ENCODE results near the gene UBN1.

The UBN1 gene

GRCh38 chr16:4825196-4825595 lies 22.1 kb upstream of the UBN1 start:
- DNase-seq (ENCODE audit: low read depth in 3 of 3), result no peak

GRCh38 chr16:4826526-4826925 lies 20.8 kb upstream of the UBN1 start:
- no peak for DNase-seq (ENCODE audit: low read depth in 3 of 3)

DNA sequence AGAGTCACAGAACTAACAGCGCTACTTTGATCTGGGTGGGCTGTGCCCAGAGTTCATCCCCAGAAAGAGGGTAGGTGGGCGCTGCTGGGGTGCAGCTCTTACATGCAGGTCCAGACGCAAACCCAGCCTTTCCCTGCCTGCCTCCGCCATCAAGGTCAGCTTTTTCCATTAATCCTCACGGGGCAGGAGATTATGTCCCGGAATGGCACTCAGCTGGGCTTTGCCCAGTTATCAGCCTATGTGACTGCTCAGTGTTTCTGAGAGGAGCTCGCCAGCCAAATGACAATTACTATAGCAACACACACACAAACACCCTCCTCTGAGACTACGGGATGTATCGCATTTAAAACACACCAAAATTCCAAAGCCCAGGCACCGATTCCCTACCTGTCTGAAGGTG lies 20.3 kb upstream of the UBN1 start:
- no peak for DNase-seq (ENCODE audit: low read depth in 3 of 3)

- no peak for DNase-seq (ENCODE audit: low read depth in 3 of 3)
These were observed 18.5 kb upstream of the UBN1 start for GRCh38 chr16:4828567-4829321.

GRCh38 chr16:4830408-4830807 lies 16.9 kb upstream of the UBN1 start:
- no peak for DNase-seq (ENCODE audit: low read depth in 3 of 3)

GRCh38 chr16:4831616-4832015 lies 15.7 kb upstream of the UBN1 start:
- DNase-seq (ENCODE audit: low read depth in 3 of 3), result no peak

GRCh38 chr16:4832698-4833343 lies 14.5 kb upstream of the UBN1 start:
- no peak for DNase-seq (ENCODE audit: low read depth in 3 of 3)

DNA sequence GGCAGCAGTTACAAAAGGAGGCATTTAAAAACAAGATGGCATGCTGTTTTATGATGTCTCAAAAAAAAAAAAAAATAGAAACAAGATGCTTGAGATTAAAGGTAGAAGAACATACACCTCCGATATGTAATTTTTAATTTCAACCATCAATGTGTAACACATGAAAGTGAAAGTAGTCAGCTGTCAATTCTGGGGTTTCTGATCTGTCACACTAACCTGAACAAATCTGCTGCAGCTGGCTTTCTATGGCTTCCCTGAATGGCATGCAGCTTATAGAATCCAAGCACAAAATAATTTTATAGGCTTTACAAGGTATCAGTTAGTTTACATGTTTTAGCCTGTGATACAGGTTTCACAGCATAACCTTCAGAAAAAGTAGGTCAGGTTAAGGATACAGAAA lies 13.7 kb upstream of the UBN1 start:
- no peak for DNase-seq (ENCODE audit: low read depth in 3 of 3)

DNA sequence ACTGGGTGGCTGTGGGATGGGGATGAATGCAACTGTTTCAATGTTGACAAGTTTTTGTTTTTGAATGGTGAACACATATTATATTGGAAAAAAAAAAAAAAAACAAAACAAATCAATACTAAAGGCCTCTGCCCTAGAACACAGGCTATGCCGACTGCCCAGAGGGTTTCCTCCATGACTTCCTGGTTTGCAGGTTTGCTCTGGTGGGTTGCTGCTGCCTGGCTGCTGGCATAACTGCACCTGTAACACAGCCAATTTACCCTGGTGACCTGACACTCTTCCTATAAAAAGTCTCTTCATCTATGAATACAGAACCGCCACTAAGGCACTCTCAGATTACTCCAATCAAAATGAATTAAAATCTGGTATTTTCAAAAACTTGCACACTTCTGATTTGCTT lies 10.6 kb upstream of the UBN1 start:
- no peak for DNase-seq (ENCODE audit: low read depth in 3 of 3)

GRCh38 chr16:4837733-4838501 lies 9.4 kb upstream of the UBN1 start:
- DNase-seq (ENCODE audit: low read depth in 3 of 3), result no peak

DNA sequence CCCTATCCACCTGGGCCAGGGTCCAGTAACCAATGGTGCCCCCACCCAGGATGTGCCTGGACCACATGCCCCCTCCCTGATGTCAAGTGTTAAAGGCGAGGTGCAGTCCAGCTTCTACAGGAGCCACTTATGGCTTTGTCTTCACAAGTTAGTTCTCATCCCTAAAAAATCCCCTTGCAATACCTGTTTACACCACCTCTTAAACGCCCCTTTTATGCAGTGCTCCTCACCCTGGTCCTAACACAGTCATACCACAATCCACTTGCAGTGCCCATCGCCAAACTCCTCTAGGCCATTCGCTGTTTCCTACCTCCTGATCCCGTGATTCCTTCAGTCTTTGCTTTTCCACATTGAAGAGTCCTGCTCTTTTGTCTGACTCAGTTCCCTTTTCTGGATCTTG lies 7.3 kb upstream of the UBN1 start:
- no peak for DNase-seq (ENCODE audit: low read depth in 3 of 3)

DNA sequence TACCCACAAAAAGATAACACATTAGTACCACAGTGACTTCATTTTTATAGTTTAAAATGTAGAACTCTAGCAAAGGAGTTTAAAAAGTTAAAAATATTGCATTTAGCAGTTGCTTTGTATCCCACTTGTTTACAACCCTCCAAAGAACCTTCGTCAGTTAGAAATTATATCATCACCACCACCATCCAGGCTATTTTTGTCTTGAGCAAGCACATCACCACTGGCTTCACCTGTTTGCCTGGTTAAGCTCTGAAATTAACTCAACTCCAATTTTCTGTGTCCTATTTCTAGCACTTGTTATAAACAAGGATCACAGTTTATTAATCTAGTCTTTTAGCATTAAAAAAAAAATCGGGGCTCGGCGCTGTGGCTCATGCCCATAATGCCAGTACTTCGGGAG lies 6.3 kb upstream of the UBN1 start:
- DNase-seq (ENCODE audit: low read depth in 3 of 3), result no peak

- no peak for DNase-seq (ENCODE audit: low read depth in 3 of 3)
These were observed 779 bp upstream of the UBN1 start for GRCh38 chr16:4846503-4846900.

DNA sequence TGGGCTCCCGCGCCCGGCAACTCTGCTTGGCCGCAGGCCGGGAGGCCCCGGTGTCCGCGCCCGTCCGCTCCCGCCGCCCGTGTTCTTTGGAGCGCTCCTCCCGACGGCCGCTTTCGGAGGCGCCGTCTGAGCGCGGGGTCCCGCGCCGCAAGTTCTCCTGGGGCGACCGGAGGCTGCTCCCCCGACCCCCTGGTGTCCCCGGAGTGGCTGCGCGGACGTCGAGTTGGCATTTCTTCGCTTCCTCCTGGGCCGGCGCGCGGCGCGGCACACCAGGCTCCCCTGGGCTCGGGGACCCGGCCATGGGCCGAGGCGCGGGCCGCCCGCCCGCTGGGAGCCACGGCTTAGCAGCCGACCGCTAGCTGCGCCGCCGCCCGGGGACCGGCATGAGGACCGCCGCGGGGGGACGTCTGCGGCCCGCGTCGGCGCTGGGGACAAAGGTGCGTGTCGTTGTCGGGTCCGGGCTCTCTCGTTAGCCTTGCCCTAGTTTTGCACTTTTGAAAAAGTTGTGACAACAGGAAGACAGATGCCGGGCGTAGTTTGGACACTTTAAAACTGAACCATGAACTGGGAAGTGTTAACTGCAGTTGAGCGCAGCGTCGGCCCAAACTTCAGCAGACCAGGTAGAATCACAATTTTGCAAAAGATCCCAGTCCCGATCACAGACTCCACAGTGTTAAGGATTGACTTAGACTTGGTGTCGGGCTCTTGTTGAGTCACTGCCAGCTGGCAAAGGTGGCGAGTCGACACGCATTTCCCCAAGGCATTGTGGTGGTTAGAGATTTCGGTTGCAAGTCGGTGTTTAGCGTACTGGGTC lies 700 bp downstream of the UBN1 start:
- DNase-seq (ENCODE audit: low read depth in 3 of 3), result peak; percentile 1 to 11 (median 4)

DNA sequence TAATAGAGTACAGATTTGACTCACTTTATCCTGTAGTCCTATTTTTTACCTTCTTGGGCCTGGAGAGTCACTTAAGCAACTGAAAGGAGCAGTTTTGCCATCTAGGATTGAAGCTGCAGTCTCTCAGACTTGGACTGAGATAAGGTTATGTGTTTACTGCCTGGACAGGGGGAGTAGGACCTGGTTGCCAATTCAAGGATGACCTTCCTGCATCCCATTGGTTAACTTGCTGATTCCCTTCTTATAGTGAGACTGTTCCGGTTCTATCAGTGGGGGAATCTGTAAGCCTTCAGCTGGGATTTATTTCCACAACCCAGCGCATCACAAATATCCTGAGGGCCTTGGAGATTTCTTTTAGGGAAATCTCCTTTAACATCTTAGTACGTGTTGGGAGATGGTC lies 2.9 kb downstream of the UBN1 start:
- DNase-seq (ENCODE audit: low read depth in 3 of 3), result no peak

DNA sequence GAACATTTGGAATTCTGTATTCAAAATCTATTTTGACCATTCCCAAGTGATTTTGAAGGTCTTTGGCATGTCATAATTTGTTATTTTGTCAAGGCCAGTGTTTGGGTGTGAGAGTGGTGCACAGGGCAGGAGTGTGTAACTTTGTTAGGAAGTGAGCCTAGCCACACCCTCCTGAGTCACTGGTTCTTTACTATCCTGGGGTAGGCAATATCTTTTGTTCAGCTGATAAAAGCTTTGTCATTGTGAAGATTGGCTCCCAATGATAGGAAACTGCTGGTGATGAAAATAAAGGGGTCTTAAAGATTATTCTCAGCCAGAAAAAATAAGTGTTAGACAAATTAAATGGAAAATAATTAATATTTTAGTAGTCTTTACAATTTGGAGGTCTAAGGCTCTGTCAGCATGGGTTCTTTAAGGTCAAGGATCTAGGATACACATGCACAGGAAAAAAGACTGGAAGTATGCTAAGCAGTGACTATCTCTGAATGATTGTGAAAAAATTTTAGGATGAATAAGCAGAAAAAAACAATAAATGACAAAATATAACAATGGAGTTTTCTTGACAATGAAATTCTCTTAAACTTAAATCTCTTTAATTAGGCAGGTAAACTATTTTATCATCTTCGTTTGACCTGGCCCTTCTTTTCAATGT lies 5.1 kb downstream of the UBN1 start:
- DNase-seq (ENCODE audit: low read depth in 3 of 3), result no peak

GRCh38 chr16:4855371-4855770 lies 8.1 kb downstream of the UBN1 start:
- no peak for DNase-seq (ENCODE audit: low read depth in 3 of 3)

DNA sequence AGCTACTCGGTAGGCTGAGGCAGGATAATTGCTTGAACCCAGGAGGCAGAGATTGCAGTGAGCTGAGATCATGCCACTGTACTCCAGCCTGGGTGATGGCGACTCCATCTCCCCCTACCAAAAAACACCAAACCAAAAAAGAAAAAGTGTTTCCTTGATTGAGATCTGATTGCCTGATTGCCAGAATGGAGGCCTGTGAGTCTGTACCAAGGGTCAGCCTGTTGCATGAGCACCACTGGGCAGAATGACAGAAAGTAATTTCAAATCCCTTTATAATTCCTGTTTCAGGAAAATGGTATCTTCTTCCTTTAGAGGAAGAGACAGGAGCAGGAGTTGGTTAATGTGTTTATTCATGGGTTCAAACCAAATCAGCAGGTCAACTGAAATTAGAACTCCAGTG lies 8.5 kb downstream of the UBN1 start:
- DNase-seq (ENCODE audit: low read depth in 3 of 3), result no peak

GRCh38 chr16:4859190-4859899 lies 12.1 kb downstream of the UBN1 start:
- no peak for DNase-seq (ENCODE audit: low read depth in 3 of 3)

DNA sequence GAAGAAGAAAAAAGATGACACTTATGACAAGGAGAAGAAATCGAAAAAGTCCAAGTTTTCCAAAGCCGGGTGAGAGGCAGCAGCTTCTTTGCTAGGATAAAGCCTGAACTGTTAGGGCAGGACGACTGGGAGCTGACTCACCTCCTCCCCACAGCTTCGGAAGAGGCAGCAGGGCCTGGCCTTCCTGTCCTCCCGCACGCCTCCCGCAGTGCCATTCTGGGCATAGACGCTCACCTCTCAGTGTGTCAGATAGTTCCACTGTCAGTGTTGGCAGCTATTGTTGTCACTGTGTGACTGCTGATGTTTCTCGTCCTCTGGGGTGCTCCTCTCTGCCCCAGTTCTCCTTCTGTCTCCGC lies 12.6 kb downstream of the UBN1 start:
- no peak for DNase-seq (ENCODE audit: low read depth in 3 of 3)

DNA sequence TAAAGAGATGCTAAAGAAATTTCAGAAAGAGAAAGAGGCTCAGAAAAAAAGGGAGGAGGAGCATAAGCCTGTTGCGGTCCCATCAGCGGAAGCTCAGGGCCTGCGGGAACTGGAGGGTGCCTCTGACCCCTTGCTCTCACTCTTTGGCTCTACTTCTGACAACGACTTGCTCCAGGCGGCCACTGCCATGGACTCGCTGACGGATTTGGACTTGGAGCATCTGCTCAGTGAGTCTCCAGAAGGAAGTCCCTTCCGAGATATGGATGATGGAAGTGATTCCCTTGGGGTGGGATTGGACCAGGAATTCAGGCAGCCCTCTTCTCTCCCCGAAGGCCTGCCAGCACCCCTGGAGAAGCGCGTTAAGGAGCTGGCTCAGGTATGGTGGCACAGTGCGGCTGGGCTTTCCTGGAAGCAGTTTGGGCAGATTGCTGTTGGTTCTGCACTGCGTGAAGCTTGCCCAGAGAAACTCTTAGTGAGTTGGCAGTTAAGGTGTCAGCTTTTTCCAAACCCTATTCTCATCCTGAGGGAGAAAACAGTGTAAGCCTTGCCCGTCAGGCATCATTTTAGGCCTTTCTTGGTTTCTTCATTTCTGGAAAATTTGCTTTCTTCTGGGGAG lies 13.6 kb downstream of the UBN1 start:
- no peak for DNase-seq (ENCODE audit: low read depth in 3 of 3)
